H1 (cell line): ENCODE data around the gene H6PD.

Experiments
- CHD1 ChIP-seq: IDR thresholded peaks from 2 replicates; pipeline ENCODE4 v1.6.1; 2012; ENCODE audit warnings: low read depth, low read length, improper control_type of control experiment
- CREB1 ChIP-seq: IDR thresholded peaks from 2 replicates; pipeline ENCODE4 v1.6.1; 2012; ENCODE audit warnings: inconsistent platforms
- CTCF ChIP-seq, 3 experiments: IDR thresholded peaks; 1 replicate in 2 of 3; 2 replicates in 1 of 3; pipeline versions ENCODE4 v1.5.1 to v1.6.1; 2011; ENCODE audit warnings: low read length in 3 of 3, mild to moderate bottlenecking in 3 of 3, inconsistent platforms in 2 of 3, low read depth in 1 of 3, moderate library complexity in 1 of 3; ENCODE audit not compliant: insufficient read depth in 1 of 3; ENCODE audit errors: control extremely low read depth in 1 of 3
- EP300 ChIP-seq, 2 experiments: IDR thresholded peaks; 1 replicate in 1 of 2; 2 replicates in 1 of 2; pipeline ENCODE4 v1.6.1; 2011 to 2012; ENCODE audit warnings: low read depth in 2 of 2, low read length in 2 of 2, mild to moderate bottlenecking in 2 of 2, borderline replicate concordance in 1 of 2, inconsistent platforms in 1 of 2, moderate library complexity in 1 of 2
- HDAC2 ChIP-seq, 2 experiments: fragments of 300-600 bp in 1 of 2; sonication (generic) in 1 of 2; IDR thresholded peaks; 2 replicates each; pipeline ENCODE4 v1.6.1; 2011 to 2012; ENCODE audit warnings: low read depth in 2 of 2, low read length in 2 of 2, mild to moderate bottlenecking in 2 of 2, moderate library complexity in 2 of 2, borderline replicate concordance in 1 of 2, inconsistent platforms in 1 of 2
- MAFK ChIP-seq: IDR thresholded peaks from 2 replicates; pipeline ENCODE4 v1.6.1; 2012; ENCODE audit warnings: low read depth, mild to moderate bottlenecking, improper control_type of control experiment, low read length
- MAX ChIP-seq: IDR thresholded peaks from 2 replicates; pipeline ENCODE4 v1.6.1; 2012; ENCODE audit warnings: inconsistent platforms
- POLR2A ChIP-seq, 2 experiments: IDR thresholded peaks; 1 replicate in 1 of 2; 2 replicates in 1 of 2; pipeline ENCODE4 v1.6.1; 2011; ENCODE audit warnings: low read depth in 2 of 2, low read length in 2 of 2, mild to moderate bottlenecking in 2 of 2; ENCODE audit errors: control extremely low read depth in 1 of 2
- RAD21 ChIP-seq, 2 experiments: IDR thresholded peaks in 1 of 2; conservative IDR thresholded peaks in 1 of 2; 2 replicates each; pipeline ENCODE4 v1.6.1; 2011; ENCODE audit warnings: low read depth in 2 of 2, low read length in 2 of 2, improper control_type of control experiment in 1 of 2, inconsistent platforms in 1 of 2, mild to moderate bottlenecking in 1 of 2, moderate library complexity in 1 of 2
- RFX5 ChIP-seq: IDR thresholded peaks from 2 replicates; pipeline ENCODE4 v1.6.1; 2011; ENCODE audit warnings: low read depth, low read length, improper control_type of control experiment, borderline replicate concordance
- SP1 ChIP-seq: IDR thresholded peaks from 2 replicates; pipeline ENCODE4 v1.6.1; 2011; ENCODE audit warnings: low read depth, low read length
- USF2 ChIP-seq: IDR thresholded peaks from 2 replicates; pipeline ENCODE4 v1.6.1; 2011; ENCODE audit warnings: low read length, improper control_type of control experiment
- YY1 ChIP-seq: IDR thresholded peaks from 2 replicates; pipeline ENCODE4 v1.6.1; 2011; ENCODE audit warnings: low read depth, mild to moderate bottlenecking, low read length
- ZNF274 ChIP-seq: IDR thresholded peaks from 2 replicates; pipeline ENCODE4 v1.7.0; 2012; ENCODE audit warnings: low read length, borderline replicate concordance; ENCODE audit errors: extremely low read depth

GRCh38 chr1:9203511-9203982, 31.0 kb upstream of the H6PD start:
- TF ChIP-seq HDAC2 (IDR thresholded peaks at IDR 0.05; ENCODE audit: borderline replicate concordance in 1 of 2, low read depth in 2 of 2, low read length in 2 of 2) (no peak), CREB1 (no peak), ZNF274 (no peak), SP1 (no peak), CTCF (IDR thresholded peaks at IDR 0.05; ENCODE audit: control extremely low read depth in 1 of 3, insufficient read depth in 1 of 3, low read depth in 1 of 3, low read length in 3 of 3) (no peak), RFX5 (no peak), RAD21 (IDR thresholded peaks at IDR 0.05 in 1 of 2, conservative IDR thresholded peaks at IDR 0.05 in 1 of 2; ENCODE audit: low read depth in 2 of 2, low read length in 2 of 2) (no peak), EP300 (IDR thresholded peaks at IDR 0.05; ENCODE audit: borderline replicate concordance in 1 of 2, low read depth in 2 of 2, low read length in 2 of 2) (no peak), POLR2A (IDR thresholded peaks at IDR 0.05; ENCODE audit: control extremely low read depth in 1 of 2, low read depth in 2 of 2, low read length in 2 of 2) (no peak), MAX (no peak), CHD1 (no peak), MAFK (no peak), YY1 (no peak), USF2 (no peak)
